ENCODE measurements around the gene TTC38.

DNA sequence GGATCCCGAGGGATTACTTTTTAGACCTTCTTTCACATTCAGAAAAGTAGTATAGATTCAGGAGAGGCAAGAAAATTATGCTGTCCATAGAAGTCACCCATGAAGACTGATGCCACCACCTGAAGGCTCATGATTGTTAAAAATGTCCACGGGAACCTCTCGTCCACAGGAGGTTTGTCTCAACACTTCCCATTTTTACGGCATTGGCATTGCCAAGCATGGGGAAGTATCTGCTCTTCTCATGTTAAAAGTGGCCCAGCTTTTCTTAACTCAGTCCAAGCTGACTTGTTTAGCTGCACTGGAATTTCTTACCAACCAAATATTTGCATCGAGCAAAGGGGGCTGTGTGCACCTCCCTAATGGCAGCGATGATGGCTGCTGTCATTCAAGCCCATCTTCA is 27.3 kb upstream of the TTC38 start:
- TF ChIP-seq POLR2A (IDR thresholded peaks at IDR 0.05) (no peak), CTCF (IDR thresholded peaks at IDR 0.05) (no peak)

Data from esophagus squamous epithelium (tissue), 4 donors.